OCI-LY7 (cell line): Measurements from ENCODE around the gene FAM174B. TPM values are rescaled to one million over a fixed set of nuclear protein-coding genes. Genes with fewer than 3 reads are reported as not detected.

Experiments used
- BruUV-seq: library from RNA; stranded (reverse); fragments of 400-500 nt; replicated peaks from 2 replicates; lab custom pipeline; 2021; lab: Mats Ljungman, UMichigan
- CTCF ChIA-PET: fragments of 300-600 bp; sonication (Branson Sonifier 250); formaldehyde crosslinking; loops from one replicate; lab custom pipeline; 2022; ENCODE audit warnings: antibody characterized with exemption; ENCODE audit not compliant: unreplicated experiment; lab: Charles Lee
- POLR2A ChIA-PET: fragments of 300-600 bp; sonication (Branson Sonifier 250); formaldehyde crosslinking; loops from one replicate; lab custom pipeline; 2022; ENCODE audit warnings: antibody characterized with exemption; lab: Charles Lee
- DNase-seq: peaks from one replicate; pipeline ENCODE4 v3.0.0-alpha.2; 2015; ENCODE audit warnings: low spot score
- H2AFZ ChIP-seq: fragments of 200-600 bp; sonication (generic), shearing (Covaris generic); 2 replicates; pipeline ENCODE4 v1.6.1; 2014; ENCODE audit warnings: mild to moderate bottlenecking, antibody characterized with exemption, low read length, moderate library complexity
- H3K27ac ChIP-seq: fragments of 200-600 bp; sonication (generic); 2 replicates; pipeline ENCODE4 v1.5.1; 2014; ENCODE audit warnings: mixed run types, low read depth, mild to moderate bottlenecking, moderate library complexity, low read length, inconsistent platforms; ENCODE audit not compliant: poor library complexity, severe bottlenecking
- H3K36me3 ChIP-seq: fragments of 200-600 bp; sonication (generic); 2 replicates; pipeline ENCODE4 v1.6.1; 2014; ENCODE audit warnings: mild to moderate bottlenecking, antibody characterized with exemption, low read length, moderate library complexity, mixed read lengths; ENCODE audit not compliant: insufficient read depth
- H3K4me1 ChIP-seq: fragments of 200-600 bp; sonication (generic); 2 replicates; pipeline ENCODE4 v1.5.1; 2014; ENCODE audit warnings: mild to moderate bottlenecking, low read length; ENCODE audit not compliant: insufficient read depth, poor library complexity, severe bottlenecking
- H3K4me2 ChIP-seq: fragments of 200-600 bp; sonication (generic); 2 replicates; pipeline ENCODE4 v1.6.1; 2014; ENCODE audit warnings: mild to moderate bottlenecking, low read length
- H3K4me3 ChIP-seq: fragments of 200-600 bp; sonication (generic); 2 replicates; pipeline ENCODE4 v1.5.1; 2014; ENCODE audit warnings: mild to moderate bottlenecking, low read depth, low read length; ENCODE audit not compliant: poor library complexity, severe bottlenecking
- H3K79me2 ChIP-seq: fragments of 200-600 bp; sonication (generic); 2 replicates; pipeline ENCODE4 v1.6.1; 2016; ENCODE audit warnings: low read depth, mild to moderate bottlenecking, low read length, moderate library complexity, mixed read lengths; ENCODE audit not compliant: insufficient read depth
- H3K9me2 ChIP-seq: fragments of 200-600 bp; sonication (generic); 2 replicates; pipeline ENCODE4 v1.6.1; 2016; ENCODE audit warnings: mild to moderate bottlenecking, low read length, mixed read lengths; ENCODE audit not compliant: insufficient read depth
- H3K9me3 ChIP-seq: fragments of 200-600 bp; sonication (generic); 2 replicates; pipeline ENCODE4 v1.6.1; 2014; ENCODE audit warnings: mild to moderate bottlenecking, mixed run types, low read length, mixed read lengths
- H4K20me1 ChIP-seq: fragments of 200-600 bp; sonication (generic); 2 replicates; pipeline ENCODE4 v1.6.1; 2014; ENCODE audit warnings: mild to moderate bottlenecking, antibody characterized with exemption, low read length, moderate library complexity, mixed read lengths; ENCODE audit not compliant: insufficient read depth
- EZH2phosphoT487 ChIP-seq: fragments of 200-600 bp; sonication (generic); IDR thresholded peaks from 2 replicates; pipeline ENCODE4 v1.6.1; 2018; ENCODE audit warnings: low read depth, borderline replicate concordance, mild to moderate bottlenecking, mixed run types, antibody characterized with exemption, low read length, moderate library complexity, mixed read lengths
- intact Hi-C: fragments of 100-400 bp; cut with micrococcal nuclease; formaldehyde crosslinking; loops from one replicate; pipeline ENCODE4 v1.10.0; 2022; ENCODE audit not compliant: unreplicated experiment
- total RNA-seq, 2 experiments: library from RNA; depleted of rRNA in 1 of 2; stranded (reverse); fragments of >200 nt in 1 of 2; shearing (Covaris generic) in 1 of 2; gene quantifications; 2 replicates each; pipeline ENCODE4 v1.2.3, GENCODE V29; 2014 to 2022
- TF ChIP-seq, protein P1 (sequence below): fragments of 200-600 bp; sonication (generic); conservative IDR thresholded peaks from 2 replicates; pipeline ENCODE4 v1.5.1; 2014; ENCODE audit warnings: mild to moderate bottlenecking, antibody characterized with exemption, low read length, moderate library complexity, mixed read lengths

The FAM174B gene
- total RNA-seq, 2 experiments from 2014 or later: 1.3 to 24.4 TPM

DNA sequence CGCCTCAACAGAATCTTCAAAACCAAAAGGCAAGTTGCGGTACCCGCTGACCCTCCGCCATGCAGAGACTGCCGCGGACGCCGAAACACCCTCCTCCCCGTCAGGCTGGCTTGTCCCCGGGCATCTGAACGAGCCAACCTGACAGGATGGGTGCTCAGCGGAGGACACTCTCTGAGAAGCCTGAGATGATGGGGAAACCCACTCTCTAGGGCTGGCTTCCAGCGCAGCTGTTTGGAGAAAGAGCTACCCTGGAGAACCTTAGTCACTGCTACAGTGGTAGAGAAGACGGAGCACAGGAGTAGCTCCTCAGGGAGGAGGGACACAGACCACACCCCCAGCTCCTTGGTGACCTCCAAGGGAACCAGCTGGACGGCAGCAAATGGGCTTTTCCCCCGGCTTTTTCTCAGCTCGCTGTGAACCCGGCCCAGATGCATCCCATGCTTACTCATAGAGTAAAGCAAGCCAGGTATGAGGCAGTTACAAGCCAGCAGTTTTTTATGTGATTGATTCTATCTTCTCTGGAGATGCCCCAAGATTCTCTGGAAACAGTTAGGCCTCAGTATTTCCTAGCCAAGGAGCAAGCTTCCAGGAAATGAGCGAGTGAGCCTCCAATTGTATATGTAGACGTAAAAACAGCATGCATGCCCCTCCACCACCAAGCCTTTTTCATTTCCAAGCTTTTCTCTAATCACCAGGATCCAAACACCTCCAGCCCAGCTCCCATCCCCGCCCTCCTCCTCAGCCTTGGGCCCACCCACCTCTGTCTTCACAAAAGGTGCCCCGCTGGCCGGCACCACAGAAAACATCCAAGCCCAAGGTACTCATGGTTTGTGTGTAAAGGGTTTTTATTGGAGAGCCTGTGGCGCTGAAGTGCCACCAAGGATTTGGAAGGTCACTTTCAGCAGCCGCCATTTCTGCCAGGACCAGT lies 38.7 kb downstream of the FAM174B start:
- Histone ChIP-seq H4K20me1 (no peaks in the 10 kb centered on the region), H3K9me3 (no peaks in the 10 kb centered on the region), H3K9me2 (no peaks in the 10 kb centered on the region), H3K4me2 (no peak overlapping the region), H3K36me3 (no peaks in the 10 kb centered on the region), H3K79me2 (no peaks in the 10 kb centered on the region), H3K4me3 (no peak overlapping the region), H2AFZ (no peak overlapping the region), H3K4me1 (no peaks in the 10 kb centered on the region), H3K27ac (no peak overlapping the region)
- TF ChIP-seq, protein P1, sequence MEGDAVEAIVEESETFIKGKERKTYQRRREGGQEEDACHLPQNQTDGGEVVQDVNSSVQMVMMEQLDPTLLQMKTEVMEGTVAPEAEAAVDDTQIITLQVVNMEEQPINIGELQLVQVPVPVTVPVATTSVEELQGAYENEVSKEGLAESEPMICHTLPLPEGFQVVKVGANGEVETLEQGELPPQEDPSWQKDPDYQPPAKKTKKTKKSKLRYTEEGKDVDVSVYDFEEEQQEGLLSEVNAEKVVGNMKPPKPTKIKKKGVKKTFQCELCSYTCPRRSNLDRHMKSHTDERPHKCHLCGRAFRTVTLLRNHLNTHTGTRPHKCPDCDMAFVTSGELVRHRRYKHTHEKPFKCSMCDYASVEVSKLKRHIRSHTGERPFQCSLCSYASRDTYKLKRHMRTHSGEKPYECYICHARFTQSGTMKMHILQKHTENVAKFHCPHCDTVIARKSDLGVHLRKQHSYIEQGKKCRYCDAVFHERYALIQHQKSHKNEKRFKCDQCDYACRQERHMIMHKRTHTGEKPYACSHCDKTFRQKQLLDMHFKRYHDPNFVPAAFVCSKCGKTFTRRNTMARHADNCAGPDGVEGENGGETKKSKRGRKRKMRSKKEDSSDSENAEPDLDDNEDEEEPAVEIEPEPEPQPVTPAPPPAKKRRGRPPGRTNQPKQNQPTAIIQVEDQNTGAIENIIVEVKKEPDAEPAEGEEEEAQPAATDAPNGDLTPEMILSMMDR: no peak
- no peak for TF ChIP-seq EZH2phosphoT487
- DNase-seq: no peak
- intact Hi-C loops: no loop called here
- BruUV-seq: no TSS peak
- POLR2A ChIA-PET: no interaction called here
- CTCF ChIA-PET: no interaction called here

DNA sequence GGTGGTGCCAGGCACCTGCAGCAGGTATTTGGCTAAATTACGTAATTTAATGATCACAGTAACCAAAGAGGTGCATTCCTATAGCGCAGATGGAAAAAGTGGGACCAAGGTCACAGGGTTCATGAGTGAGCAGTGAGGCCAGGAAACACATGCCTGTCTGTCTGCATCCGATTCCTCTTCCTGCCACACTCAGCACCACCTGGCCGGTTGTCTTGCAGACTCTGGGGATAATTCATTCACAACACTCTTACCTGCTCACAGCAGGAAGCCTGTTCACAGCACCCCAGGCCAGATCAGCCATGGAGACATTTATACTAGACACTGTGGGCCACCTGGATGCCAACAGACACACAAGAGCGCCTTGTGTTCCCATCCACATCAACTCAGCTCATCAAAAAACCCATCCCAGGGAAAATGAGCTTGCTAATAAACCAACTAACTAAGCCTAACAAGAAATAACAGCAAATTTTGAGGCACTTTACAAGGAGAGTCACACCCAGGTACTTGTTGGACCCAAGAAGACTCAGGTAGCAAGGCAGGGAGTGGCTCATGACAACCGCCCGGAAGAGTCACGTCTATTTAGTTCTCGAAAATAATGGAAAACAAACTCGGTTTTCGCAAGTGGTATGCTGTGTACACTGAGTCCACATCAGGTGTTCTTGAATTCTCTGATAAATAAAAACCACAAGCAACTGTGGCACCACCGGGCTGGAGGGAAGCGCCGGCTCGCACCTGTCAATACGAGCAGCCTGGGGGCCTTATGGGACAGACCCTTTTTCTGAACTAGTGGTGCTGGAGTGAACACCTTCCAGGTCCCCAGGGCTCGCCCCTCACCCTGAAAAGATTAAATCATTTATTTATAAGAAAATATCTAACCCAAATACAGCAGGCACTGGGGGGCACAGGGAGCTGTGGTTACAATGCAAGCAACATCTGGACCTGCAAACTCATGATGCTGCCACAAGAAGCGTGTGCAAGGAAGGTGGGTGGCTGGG lies 40.5 kb downstream of the FAM174B start:
- intact Hi-C loops: no loop called here
- no TSS peak for BruUV-seq
- Histone ChIP-seq H3K4me3 (no peak overlapping the region), H3K4me2 (no peak overlapping the region), H2AFZ (no peak overlapping the region), H3K9me3 (no peaks in the 10 kb centered on the region), H3K9me2 (no peaks in the 10 kb centered on the region), H3K27ac (no peak overlapping the region), H3K79me2 (no peaks in the 10 kb centered on the region), H4K20me1 (no peaks in the 10 kb centered on the region), H3K36me3 (no peaks in the 10 kb centered on the region), H3K4me1 (no peaks in the 10 kb centered on the region)
- ChIA-PET POLR2A (no interaction called here), CTCF (no interaction called here)
- no peak for TF ChIP-seq EZH2phosphoT487
- TF ChIP-seq, protein P1: no peak
- DNase-seq: no peak
